ENCODE results near the gene CFAP20.

DNA sequence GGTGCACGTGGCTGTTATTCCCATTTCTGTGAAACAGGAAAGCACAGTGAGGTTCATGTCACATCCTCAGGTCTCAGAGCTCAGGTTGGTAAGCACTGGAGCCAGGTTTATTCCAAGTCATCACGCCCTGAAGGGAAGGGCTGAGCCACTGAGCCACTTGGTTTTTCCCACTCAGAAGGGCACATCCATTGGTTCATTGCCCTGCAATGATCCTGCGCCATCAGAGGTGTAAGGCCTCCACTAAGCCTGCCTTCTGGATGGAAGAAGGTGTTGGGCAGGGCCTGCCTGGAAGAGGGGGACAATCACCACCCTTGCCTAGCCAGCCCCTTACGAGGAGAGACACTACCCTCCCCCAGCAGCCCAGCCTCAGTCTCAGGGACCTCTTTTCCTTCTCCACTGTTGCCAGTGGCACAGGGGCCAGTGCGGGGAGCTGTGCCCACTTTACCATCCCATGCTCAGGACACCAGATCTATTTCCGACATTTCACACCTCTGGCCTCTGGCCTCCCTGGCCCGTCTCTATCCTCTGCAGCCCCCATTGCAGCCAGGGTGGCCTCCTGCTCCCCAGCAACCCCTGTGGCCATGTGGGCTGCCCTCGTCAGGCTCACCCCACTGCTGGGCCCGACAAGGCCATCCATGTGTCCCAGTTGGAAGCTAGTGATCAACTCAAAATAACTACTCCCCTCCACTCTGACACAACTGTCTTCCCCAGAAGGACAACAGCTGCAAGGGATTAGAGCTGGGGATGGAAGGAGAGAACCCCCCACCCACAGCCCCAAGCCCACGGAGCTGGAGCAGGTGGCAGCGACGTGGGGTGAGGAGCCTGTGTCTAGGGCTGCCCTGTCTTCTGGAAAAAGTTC lies 29.9 kb downstream of the CFAP20 start:
- TF ChIP-seq EZH2 (IDR thresholded peaks at IDR 0.05; ENCODE audit: borderline replicate concordance, low read depth, low read length, poor library complexity, severe bottlenecking), result no peak
- TF ChIP-seq, protein P1, sequence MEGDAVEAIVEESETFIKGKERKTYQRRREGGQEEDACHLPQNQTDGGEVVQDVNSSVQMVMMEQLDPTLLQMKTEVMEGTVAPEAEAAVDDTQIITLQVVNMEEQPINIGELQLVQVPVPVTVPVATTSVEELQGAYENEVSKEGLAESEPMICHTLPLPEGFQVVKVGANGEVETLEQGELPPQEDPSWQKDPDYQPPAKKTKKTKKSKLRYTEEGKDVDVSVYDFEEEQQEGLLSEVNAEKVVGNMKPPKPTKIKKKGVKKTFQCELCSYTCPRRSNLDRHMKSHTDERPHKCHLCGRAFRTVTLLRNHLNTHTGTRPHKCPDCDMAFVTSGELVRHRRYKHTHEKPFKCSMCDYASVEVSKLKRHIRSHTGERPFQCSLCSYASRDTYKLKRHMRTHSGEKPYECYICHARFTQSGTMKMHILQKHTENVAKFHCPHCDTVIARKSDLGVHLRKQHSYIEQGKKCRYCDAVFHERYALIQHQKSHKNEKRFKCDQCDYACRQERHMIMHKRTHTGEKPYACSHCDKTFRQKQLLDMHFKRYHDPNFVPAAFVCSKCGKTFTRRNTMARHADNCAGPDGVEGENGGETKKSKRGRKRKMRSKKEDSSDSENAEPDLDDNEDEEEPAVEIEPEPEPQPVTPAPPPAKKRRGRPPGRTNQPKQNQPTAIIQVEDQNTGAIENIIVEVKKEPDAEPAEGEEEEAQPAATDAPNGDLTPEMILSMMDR (conservative IDR thresholded peaks at IDR 0.05; ENCODE audit: low read depth, low read length), result no peak

Measured in A673 (cell line).